GM21367 (cell line): ENCODE measurements around the gene LPIN1.

Source experiments
- ATAC-seq: cut with Tn5 transposase; IDR thresholded peaks from one replicate; pipeline ENCODE4 v1.9.1; 2021; ENCODE audit not compliant: unreplicated experiment

LPIN1 gene

GRCh38 chr2:11742702-11743357 is 3.6 kb upstream of the LPIN1 start:
- ATAC-seq = no peak

GRCh38 chr2:11743366-11743765 is 3.1 kb upstream of the LPIN1 start:
- ATAC-seq = no peak

- peak; percentile 33 for ATAC-seq
Observed at GRCh38 chr2:11743846-11744553, 2.4 kb upstream of the LPIN1 start.

- no peak for ATAC-seq
Observed at GRCh38 chr2:11744631-11745394, 1.6 kb upstream of the LPIN1 start.

GRCh38 chr2:11745613-11746375 is 638 bp upstream of the LPIN1 start:
- no peak for ATAC-seq

GRCh38 chr2:11746807-11747459 is 501 bp downstream of the LPIN1 start:
- no peak for ATAC-seq

- no peak for ATAC-seq
Observed at GRCh38 chr2:11748018-11748860, 1.8 kb downstream of the LPIN1 start.

GRCh38 chr2:11748861-11749645 is 2.6 kb downstream of the LPIN1 start:
- no peak for ATAC-seq

GRCh38 chr2:11749646-11750349 is 3.4 kb downstream of the LPIN1 start:
- ATAC-seq = peak; percentile 15

- ATAC-seq = peak; percentile 39
Observed at GRCh38 chr2:11750422-11750821, 4.0 kb downstream of the LPIN1 start.

- ATAC-seq = no peak
Observed at GRCh38 chr2:11750917-11751316, 4.5 kb downstream of the LPIN1 start.

- no peak for ATAC-seq
Observed at GRCh38 chr2:11752906-11753305, 6.5 kb downstream of the LPIN1 start.

GRCh38 chr2:11753452-11753885 is 7.0 kb downstream of the LPIN1 start:
- peak; percentile 64 for ATAC-seq

- peak; percentile 13 for ATAC-seq
Observed at GRCh38 chr2:11753886-11754699, 7.7 kb downstream of the LPIN1 start.

- ATAC-seq = no peak
Observed at GRCh38 chr2:11754700-11755015, 8.2 kb downstream of the LPIN1 start.

GRCh38 chr2:11757101-11757500 is 10.7 kb downstream of the LPIN1 start:
- no peak for ATAC-seq

GRCh38 chr2:11758187-11758586 is 11.8 kb downstream of the LPIN1 start:
- no peak for ATAC-seq

GRCh38 chr2:11758647-11759046 is 12.2 kb downstream of the LPIN1 start:
- no peak for ATAC-seq
